ENCODE data around the gene ZBTB12.

GRCh38 chr6:31935021-31935420 lies 33.1 kb upstream of the ZBTB12 start:
- no peak for TF ChIP-seq CTCF (IDR thresholded peaks at IDR 0.05)
- TF ChIP-seq EP300 (IDR thresholded peaks at IDR 0.05) = no peak
